Measurements from ENCODE around the gene WBP2NL.

The WBP2NL gene

DNA sequence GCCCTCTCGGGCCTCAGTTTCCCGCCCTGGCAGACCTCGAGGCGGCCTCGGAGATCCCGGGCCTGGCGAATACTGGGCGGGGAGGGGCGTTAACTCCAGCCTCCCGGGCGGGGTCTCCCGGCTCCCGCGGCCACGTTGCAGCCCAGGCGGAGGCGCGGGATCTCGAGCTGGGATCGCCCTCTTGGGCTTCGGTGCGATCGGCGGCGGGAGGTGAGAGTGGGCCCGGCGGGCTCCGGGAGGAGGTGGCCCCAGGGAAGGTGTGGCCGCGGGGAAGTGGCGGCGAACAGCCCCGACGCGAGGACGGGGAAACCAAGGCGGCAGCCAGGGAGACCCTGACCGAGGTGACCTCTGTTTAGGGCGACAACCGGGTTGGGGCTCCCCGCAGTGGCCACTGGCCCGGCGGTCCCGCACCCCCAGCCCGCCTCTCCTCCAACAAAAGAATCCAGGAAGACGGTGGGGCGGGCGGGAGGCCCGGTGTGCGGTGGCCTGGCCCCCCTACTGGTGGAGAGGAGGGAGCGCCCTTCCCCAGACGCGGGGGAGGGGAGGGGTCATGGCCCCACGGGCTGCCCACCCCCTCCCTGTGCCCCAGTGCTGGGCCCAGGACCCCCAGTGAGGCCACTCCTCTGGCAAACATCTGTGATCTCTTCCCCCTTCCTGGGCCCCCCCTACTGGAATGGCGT lies 75.7 kb downstream of the WBP2NL start, which contains the start of gene PHETA2:
Gene PHETA2, plus strand, starts transcription at position 117 of the 680 bp plus-strand sequence. CDS start 3,046 bp downstream, outside the sequence.
- DNase-seq: peak; percentile 33

DNA sequence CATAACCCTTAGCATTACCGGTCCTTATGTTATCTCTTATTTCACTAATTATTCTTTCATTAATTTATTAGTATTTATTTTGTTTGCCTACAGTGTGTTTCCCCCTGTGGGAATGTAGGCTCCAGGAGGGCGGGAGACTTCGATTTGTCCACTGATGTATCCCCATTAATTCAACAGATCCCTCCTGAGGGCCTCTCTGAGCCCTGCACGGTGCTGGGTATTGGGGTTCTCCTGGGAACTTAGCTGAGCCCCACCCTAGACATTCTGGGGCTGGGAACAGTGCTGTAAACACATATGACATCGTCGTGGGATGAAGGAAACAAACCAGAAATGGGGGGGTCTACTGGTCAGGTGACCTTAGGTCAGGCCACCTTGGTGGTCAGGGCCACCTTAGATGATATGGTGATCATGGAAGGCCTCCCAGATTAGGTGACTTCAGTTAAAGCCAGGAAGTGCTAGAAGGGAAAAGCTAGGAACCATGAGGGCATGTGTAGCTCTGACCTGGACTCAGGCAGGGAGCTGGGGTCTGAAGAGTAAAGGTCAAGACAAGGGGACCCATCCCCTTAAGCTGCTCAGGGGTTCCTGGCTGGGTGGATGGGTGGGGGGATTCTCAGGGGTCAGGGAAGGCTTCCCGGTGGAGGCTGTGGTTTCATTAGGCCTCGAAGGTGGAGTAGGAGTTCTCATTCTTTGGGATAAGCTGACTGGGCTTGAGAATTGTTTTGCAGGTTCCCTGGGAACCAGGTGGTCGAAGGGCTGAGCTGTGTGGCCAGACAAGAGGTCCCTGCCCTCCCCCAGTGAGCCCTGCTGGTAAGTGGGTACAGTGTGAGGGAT lies 76.5 kb downstream of the WBP2NL start:
- DNase-seq: no peak

GRCh38 chr22:42076764-42077485 lies 78.3 kb downstream of the WBP2NL start:
- no peak for DNase-seq

GRCh38 chr22:42077486-42078125 lies 79.0 kb downstream of the WBP2NL start:
- no peak for DNase-seq
